Calu3 (cell line): Measurements from ENCODE around the gene GABPB2. TPM values are rescaled to one million over a fixed set of nuclear protein-coding genes. Genes with fewer than 3 reads are reported as not detected.

Experiments used
- BruUV-seq: library from RNA; stranded (reverse); fragments of 400-500 nt; replicated peaks from 2 replicates; lab custom pipeline; 2021; lab: Mats Ljungman, UMichigan
- CTCF ChIA-PET: fragments of 300-600 bp; sonication (Branson Sonifier 250); formaldehyde crosslinking; loops from one replicate; lab custom pipeline; 2022; ENCODE audit warnings: antibody characterized with exemption; lab: Charles Lee
- DNase-seq: peaks from one replicate; pipeline ENCODE4 v3.0.0; 2022
- H3K27ac Mint-ChIP-seq: one replicate; pipeline ENCODE4 v1.8.0; 2022; ENCODE audit warnings: mixed read lengths; ENCODE audit not compliant: unreplicated experiment
- H3K27me3 Mint-ChIP-seq: one replicate; pipeline ENCODE4 v1.8.0; 2022; ENCODE audit warnings: mixed read lengths; ENCODE audit not compliant: unreplicated experiment
- H3K36me3 Mint-ChIP-seq: one replicate; pipeline ENCODE4 v1.8.0; 2022; ENCODE audit warnings: mild to moderate bottlenecking, moderate library complexity, mixed read lengths; ENCODE audit not compliant: insufficient read depth, unreplicated experiment
- H3K4me1 Mint-ChIP-seq: one replicate; pipeline ENCODE4 v1.8.0; 2022; ENCODE audit warnings: mild to moderate bottlenecking, low read depth, mixed read lengths; ENCODE audit not compliant: unreplicated experiment
- H3K4me3 Mint-ChIP-seq: one replicate; pipeline ENCODE4 v1.8.0; 2022; ENCODE audit warnings: mild to moderate bottlenecking, low read depth, moderate library complexity, mixed read lengths; ENCODE audit not compliant: unreplicated experiment
- H3K9me3 Mint-ChIP-seq: one replicate; pipeline ENCODE4 v1.8.0; 2022; ENCODE audit warnings: low read depth, mixed read lengths; ENCODE audit not compliant: unreplicated experiment
- CTCF ChIP-seq: fragments of 200-600 bp; IDR thresholded peaks from one replicate; pipeline ENCODE4 v1.8.0; 2022; ENCODE audit warnings: antibody characterized with exemption; ENCODE audit not compliant: unreplicated experiment
- intact Hi-C: fragments of 100-400 bp; cut with micrococcal nuclease; formaldehyde crosslinking; loops from one replicate; pipeline ENCODE4 v1.10.0; 2022; ENCODE audit not compliant: unreplicated experiment
- total RNA-seq: library from RNA; stranded (reverse); gene quantifications from 2 replicates; pipeline ENCODE4 v1.2.3, GENCODE V29; 2022

GABPB2 gene
- total RNA-seq, 1 experiment from 2014 or later: 10.9 TPM

DNA sequence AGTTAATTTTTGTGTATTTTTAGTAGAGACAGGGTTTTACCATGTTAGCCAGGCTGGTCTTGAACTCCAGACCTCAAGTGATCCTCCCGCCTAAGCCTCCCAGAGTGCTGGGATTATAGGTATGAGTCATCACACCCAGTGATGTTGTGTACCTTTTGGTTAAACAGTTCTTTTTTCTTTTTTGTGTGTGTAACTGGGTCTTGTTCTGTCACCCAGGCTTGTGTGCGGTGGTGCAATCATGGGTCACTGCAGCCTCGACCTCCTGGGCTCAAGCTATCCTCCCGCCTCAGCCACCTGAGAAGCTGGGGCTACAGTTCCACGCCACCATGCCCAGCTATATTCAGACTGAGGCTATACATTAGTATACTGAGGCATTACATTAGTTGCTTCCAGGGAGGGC is 37.8 kb downstream of the GABPB2 start:
- no peaks in the 10 kb centered on the region for H3K27me3 Mint-ChIP-seq
- no TSS peak for BruUV-seq
- H3K27ac Mint-ChIP-seq: no peak overlapping the region
- H3K4me1 Mint-ChIP-seq: no peaks in the 10 kb centered on the region
- H3K9me3 Mint-ChIP-seq: no peaks in the 10 kb centered on the region
- H3K4me3 Mint-ChIP-seq: no peak overlapping the region
- no peak for DNase-seq
- CTCF ChIA-PET: no interaction called here
- H3K36me3 Mint-ChIP-seq: peaks cover 7% of the 10 kb centered on the region
- intact Hi-C loops: no loop called here
- TF ChIP-seq CTCF: no peak

DNA sequence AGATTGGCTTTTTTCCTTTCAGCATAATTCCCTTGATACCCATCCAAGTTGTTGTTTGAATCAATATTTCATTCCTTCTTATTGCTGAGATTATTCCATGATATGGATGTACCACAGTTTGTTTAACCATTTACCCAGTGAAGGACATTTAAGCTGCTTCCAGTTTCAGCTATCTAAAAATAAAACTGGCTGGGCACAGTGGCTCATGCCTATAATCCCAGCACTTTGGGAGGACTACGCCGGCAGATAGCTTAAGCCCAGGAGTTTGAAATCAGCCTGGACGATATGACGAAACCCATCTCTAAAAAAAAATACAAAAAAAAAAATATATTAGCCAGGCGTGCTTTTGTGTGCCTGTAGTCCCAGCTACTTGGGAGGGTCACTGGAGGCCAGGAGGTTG is 43.3 kb downstream of the GABPB2 start:
- no peaks in the 10 kb centered on the region for H3K9me3 Mint-ChIP-seq
- no peak overlapping the region for H3K4me3 Mint-ChIP-seq
- H3K27me3 Mint-ChIP-seq: no peaks in the 10 kb centered on the region
- BruUV-seq: no TSS peak
- peaks cover 3% of the 10 kb centered on the region for H3K36me3 Mint-ChIP-seq
- no peak for DNase-seq
- H3K4me1 Mint-ChIP-seq: no peaks in the 10 kb centered on the region
- no peak for TF ChIP-seq CTCF
- CTCF ChIA-PET: interaction anchor here (0.7 kb wide), 1 partner anchor 627 kb away, joined by 3 read pairs; no protein-coding TSS in a partner anchor
- intact Hi-C loops: no loop called here
- H3K27ac Mint-ChIP-seq: no peak overlapping the region

DNA sequence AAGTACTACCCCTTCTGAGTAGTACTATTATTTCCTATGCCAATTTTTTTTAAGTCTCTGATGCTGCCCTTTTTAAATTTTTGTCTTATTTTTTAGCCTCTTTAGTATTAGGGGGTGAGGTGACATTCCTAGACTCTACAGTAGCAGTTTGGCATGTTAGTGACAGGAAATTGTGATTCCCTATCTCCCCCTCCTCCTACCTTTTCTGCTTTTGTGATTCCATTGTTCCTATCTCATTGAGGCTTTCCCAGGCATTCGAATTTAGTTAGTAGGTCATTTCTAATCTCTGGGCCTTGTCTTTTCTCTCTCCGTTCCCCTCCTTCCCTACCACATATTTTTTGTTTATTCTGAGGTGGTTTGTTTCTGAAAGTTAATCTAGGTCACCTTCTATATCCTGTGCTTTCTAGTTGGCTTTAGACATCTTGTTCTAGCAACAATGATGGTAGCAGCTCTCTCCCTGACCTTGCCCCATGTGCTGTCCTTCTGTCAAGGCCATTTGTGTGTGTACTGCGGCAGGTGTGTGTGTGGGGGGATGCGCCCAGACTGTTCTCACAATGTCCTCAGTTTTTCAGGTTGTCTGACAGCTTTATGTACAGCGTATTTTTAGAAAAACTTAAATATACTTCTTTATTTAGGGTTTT is 54.3 kb downstream of the GABPB2 start:
- H3K4me1 Mint-ChIP-seq: no peaks in the 10 kb centered on the region
- intact Hi-C loops: no loop called here
- no TSS peak for BruUV-seq
- no peak for DNase-seq
- no peaks in the 10 kb centered on the region for H3K36me3 Mint-ChIP-seq
- no peak overlapping the region for H3K27ac Mint-ChIP-seq
- H3K27me3 Mint-ChIP-seq: no peaks in the 10 kb centered on the region
- no peak for TF ChIP-seq CTCF
- CTCF ChIA-PET: no interaction called here
- H3K9me3 Mint-ChIP-seq: no peaks in the 10 kb centered on the region
- no peak overlapping the region for H3K4me3 Mint-ChIP-seq

DNA sequence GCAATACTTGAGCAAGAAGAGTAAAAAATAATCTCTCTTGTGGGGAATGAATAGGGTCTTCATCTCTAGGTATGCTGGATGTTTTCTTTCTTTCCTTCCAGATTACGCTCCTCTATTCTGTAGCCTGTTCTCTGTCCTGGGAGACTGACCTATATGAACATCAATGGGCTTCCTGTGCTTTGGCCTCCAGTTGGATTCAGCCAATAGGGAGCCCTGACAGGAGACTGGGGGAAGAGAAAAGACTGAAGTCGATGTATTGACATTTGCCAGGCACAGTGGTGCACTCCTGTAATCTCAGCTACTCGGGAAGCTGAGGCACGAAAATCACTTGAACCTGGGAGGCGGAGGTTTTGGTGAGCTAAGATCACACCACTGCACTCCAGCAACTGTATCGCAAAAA is 58.2 kb downstream of the GABPB2 start:
- Mint-ChIP-seq H3K27ac (no peak overlapping the region), H3K27me3 (peaks cover 33% of the 10 kb centered on the region), H3K4me1 (peaks cover 16% of the 10 kb centered on the region), H3K9me3 (no peaks in the 10 kb centered on the region), H3K4me3 (no peak overlapping the region), H3K36me3 (peaks cover 14% of the 10 kb centered on the region)
- intact Hi-C loops: no loop called here
- no peak for TF ChIP-seq CTCF
- CTCF ChIA-PET: interaction anchor here (1.1 kb wide), 1 partner anchor 104 kb away, joined by 7 read pairs; no protein-coding TSS in a partner anchor
- no TSS peak for BruUV-seq
- no peak for DNase-seq
